ENCODE data around the gene RAF1. TPM values are rescaled to one million over a fixed set of nuclear protein-coding genes. Genes with fewer than 3 reads are reported as not detected.
A peak's percentile ranks its signal among the peaks of the same experiment; 100 is the strongest.

Gene RAF1
- total and polyA plus RNA-seq, 9 of the 15 experiments (the other 6 are each of a cell fraction or from before 2014, with no cell fraction given) = 28.0 to 183 (median 85.6) TPM

- TF ChIP-seq ZNF518B (CRISPR knock-in tag; IDR thresholded peaks at IDR 0.05) = no peak
- no peak for TF ChIP-seq ZNF174 (CRISPR knock-in tag; IDR thresholded peaks at IDR 0.05)
- peak; percentile 97 for TF ChIP-seq ZFX (CRISPR knock-in tag; IDR thresholded peaks at IDR 0.05)
- TF ChIP-seq ARNT (IDR thresholded peaks at IDR 0.05) = peak in 1 of 2 experiments; percentile 53; a peak in 1 of 4 replicates
- no peak for TF ChIP-seq ZNF121 (CRISPR knock-in tag; conservative IDR thresholded peaks at IDR 0.05)
- TF ChIP-seq NCOR1 (IDR thresholded peaks at IDR 0.05) = no peak
- no peak for TF ChIP-seq RNF219 (CRISPR knock-in tag; IDR thresholded peaks at IDR 0.05)
- 0 out of 2 replicates have a peak, but pooled peaks have one; percentile 14 for TF ChIP-seq ZNF592 (IDR thresholded peaks at IDR 0.05)
- no peak for TF ChIP-seq SMAD1 (IDR thresholded peaks at IDR 0.05; ENCODE audit: low read depth, low read length, partially characterized antibody)
- no peak for TF ChIP-seq ZNF133 (CRISPR knock-in tag; IDR thresholded peaks at IDR 0.05)
- no peak for TF ChIP-seq KDM2B (CRISPR knock-in tag; IDR thresholded peaks at IDR 0.05)
- peak; percentile 83 for TF ChIP-seq HCFC1 (IDR thresholded peaks at IDR 0.05; ENCODE audit: low read depth, low read length)
- TF ChIP-seq BRD4 (IDR thresholded peaks at IDR 0.05) = no peak; the same call in 1 of the 2 replicates
- TF ChIP-seq ZNF644 (tag; IDR thresholded peaks at IDR 0.05; ENCODE audit: low read depth) = no peak
- peak; percentile 89 to 91 for TF ChIP-seq MAZ (CRISPR knock-in tag; conservative IDR thresholded peaks at IDR 0.05 in 1 of 2, IDR thresholded peaks at IDR 0.05 in 1 of 2)
Measured at GRCh38 chr3:12663936-12664908, at the start of gene RAF1 (continued).

Data from K562 (cell line).